Activated CD4-positive, alpha-beta memory T cell treated with anti-CD3 and anti-CD28 coated beads, Interleukin-2, amount 10 ng/mL, durations not matched to agents 7 days and 5 days (primary cell): Measurements from ENCODE around the gene CDS2. TPM values are rescaled to one million over a fixed set of nuclear protein-coding genes. Genes with fewer than 3 reads are reported as not detected.
A peak's percentile ranks its signal among the peaks of the same experiment; 100 is the strongest.

Experiments used
- CTCF ChIA-PET: fragments of 350-600 bp; sonication (Branson Sonifier 250); formaldehyde crosslinking; loops from one replicate; lab custom pipeline; 2021; ENCODE audit warnings: antibody characterized with exemption, inconsistent platforms; lab: Charles Lee
- POLR2A ChIA-PET: fragments of 350-600 bp; sonication (Branson Sonifier 250); formaldehyde crosslinking; loops from one replicate; lab custom pipeline; 2021; ENCODE audit warnings: antibody characterized with exemption; lab: Charles Lee
- DNase-seq: peaks from one replicate; pipeline ENCODE4 v3.0.0-alpha.2; 2020
- H3K27ac Mint-ChIP-seq: one replicate; pipeline ENCODE4 v1.8.0; 2021; ENCODE audit warnings: mild to moderate bottlenecking, mixed read lengths
- H3K27me3 Mint-ChIP-seq: one replicate; pipeline ENCODE4 v1.8.0; 2021; ENCODE audit warnings: mixed read lengths
- H3K36me3 Mint-ChIP-seq: one replicate; pipeline ENCODE4 v1.8.0; 2021; ENCODE audit warnings: low read depth, mixed read lengths
- H3K4me1 Mint-ChIP-seq: one replicate; pipeline ENCODE4 v1.8.0; 2021; ENCODE audit warnings: mixed read lengths
- H3K4me3 Mint-ChIP-seq: one replicate; pipeline ENCODE4 v1.8.0; 2021; ENCODE audit warnings: mild to moderate bottlenecking, mixed read lengths
- H3K9me3 Mint-ChIP-seq: one replicate; pipeline ENCODE4 v1.8.0; 2021; ENCODE audit warnings: mixed read lengths
- total RNA-seq, 2 experiments: library from RNA; stranded (reverse); gene quantifications; one replicate each; pipeline ENCODE4 v1.2.3, GENCODE V29; 2021

The CDS2 gene
- total RNA-seq: 10 to 100 TPM; 67.4 to 68.2 TPM

- H3K9me3 Mint-ChIP-seq: no peaks in the 10 kb centered on the region
- peaks cover 56% of the 10 kb centered on the region for H3K4me1 Mint-ChIP-seq
- POLR2A ChIA-PET: interaction anchor here (0.6 to 5.0 kb wide), 16 partner anchors 26 to 315 kb away, joined by 3 to 53 read pairs (median 4); no protein-coding TSS in a partner anchor
- H3K27me3 Mint-ChIP-seq: no peaks in the 10 kb centered on the region
- peak within 1 kb of the TSS; percentile 97 for H3K4me3 Mint-ChIP-seq
- H3K27ac Mint-ChIP-seq: peak within 1 kb of the TSS; percentile 92
- CTCF ChIA-PET: interaction anchor here (0.5 to 5.2 kb wide), 36 partner anchors 9 to 391 kb away, joined by 3 to 141 read pairs (median 5); no protein-coding TSS in a partner anchor
- peak; percentile 100 for DNase-seq
- H3K36me3 Mint-ChIP-seq: peaks cover 23% of the 10 kb centered on the region
These were observed at the start of gene CDS2 for GRCh38 chr20:5126512-5127203. Gene CDS2, plus strand, starts transcription at chr20:5127008. Its CDS starts 85 bp downstream, at chr20:5127093.

DNA sequence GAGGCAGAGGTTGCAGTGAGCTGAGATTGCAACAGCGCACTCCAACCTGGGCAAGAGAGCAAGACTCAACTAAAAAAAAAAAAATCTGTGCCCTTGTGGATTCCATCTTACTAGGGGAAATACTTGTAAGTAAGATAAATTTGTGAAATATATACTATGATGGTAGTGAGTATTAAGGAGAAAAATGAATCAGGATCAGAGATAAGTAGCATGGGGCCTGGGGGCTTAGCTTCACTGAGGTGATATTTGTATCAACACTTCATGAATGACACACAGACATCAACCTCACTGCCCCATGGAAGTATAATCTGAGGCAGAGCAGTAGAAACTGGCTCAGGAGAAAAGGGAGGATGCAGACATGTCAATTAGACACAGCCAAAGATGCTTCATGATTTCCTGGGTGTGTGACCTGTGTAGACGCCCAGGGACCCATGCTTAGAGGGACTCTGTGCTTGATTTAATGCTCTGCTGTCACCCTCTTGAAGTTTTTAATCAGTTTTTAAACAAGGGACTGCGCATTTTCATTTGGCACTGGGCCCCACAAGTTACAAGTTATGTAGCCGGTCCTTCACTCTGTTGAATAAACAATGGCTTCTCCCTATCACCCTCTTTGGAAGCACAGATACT, 48.9 kb upstream of the CDS2 start:
- peaks cover 54% of the 10 kb centered on the region for H3K4me1 Mint-ChIP-seq
- no peaks in the 10 kb centered on the region for H3K9me3 Mint-ChIP-seq
- CTCF ChIA-PET: interaction anchor here (0.6 to 2.1 kb wide), 4 partner anchors 21 to 266 kb away, joined by 3 to 14 read pairs (median 6); partner anchors contain the start of gene CDS2
- DNase-seq: peak; percentile 36
- POLR2A ChIA-PET: interaction anchor here (1.0 to 5.4 kb wide), 7 partner anchors 11 to 412 kb away, joined by 3 to 35 read pairs (median 4); partner anchors contain the start of gene PCNA
- no peaks in the 10 kb centered on the region for H3K27me3 Mint-ChIP-seq
- peak overlapping the region; percentile 68 for H3K4me3 Mint-ChIP-seq
- H3K36me3 Mint-ChIP-seq: peaks cover 2% of the 10 kb centered on the region
- peak overlapping the region; percentile 97 for H3K27ac Mint-ChIP-seq

DNA sequence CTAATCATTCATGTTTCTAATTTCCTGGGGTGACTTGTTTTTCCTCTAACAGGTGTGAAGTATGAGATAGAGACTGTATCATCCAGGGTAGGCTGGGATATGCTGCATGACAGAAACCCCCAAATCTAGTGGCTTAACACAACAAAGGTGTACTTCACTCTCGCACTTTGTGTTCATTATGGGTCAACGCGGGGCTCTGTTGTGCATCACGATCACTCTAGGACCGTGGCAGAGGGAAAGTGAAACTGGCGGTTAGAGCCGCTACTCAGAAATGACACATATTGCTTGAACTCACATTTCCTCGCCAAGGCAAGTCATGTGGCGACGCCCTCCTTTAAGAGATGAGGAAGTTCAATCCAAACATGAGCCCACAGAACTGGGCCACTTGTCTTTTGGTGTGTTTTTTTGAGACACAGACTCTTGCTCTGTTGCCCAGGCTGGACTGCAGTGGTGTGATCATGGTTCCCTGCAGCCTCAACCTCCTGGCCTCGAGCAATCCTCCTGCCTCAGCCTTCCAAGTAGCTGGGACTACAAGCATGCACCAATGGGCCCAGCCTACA, 48.3 kb upstream of the CDS2 start:
- peaks cover 54% of the 10 kb centered on the region for H3K4me1 Mint-ChIP-seq
- POLR2A ChIA-PET: interaction anchor here (0.8 to 5.4 kb wide), 13 partner anchors 10 to 413 kb away, joined by 3 to 35 read pairs (median 4); partner anchors contain the start of genes CDS2 and PCNA
- peak overlapping the region; percentile 68 for H3K4me3 Mint-ChIP-seq
- H3K36me3 Mint-ChIP-seq: peaks cover 2% of the 10 kb centered on the region
- CTCF ChIA-PET: interaction anchor here (0.7 to 5.5 kb wide), 3 partner anchors 22 to 267 kb away, joined by 4 to 37 read pairs (median 30); no protein-coding TSS in a partner anchor
- no peaks in the 10 kb centered on the region for H3K27me3 Mint-ChIP-seq
- H3K27ac Mint-ChIP-seq: peak overlapping the region; percentile 97
- H3K9me3 Mint-ChIP-seq: no peaks in the 10 kb centered on the region
- DNase-seq: peak; percentile 90

- ChIA-PET CTCF (interaction anchor here (1.0 to 5.5 kb wide), 7 partner anchors 20 to 321 kb away, joined by 3 to 37 read pairs (median 5); partner anchors contain the start of gene CDS2), POLR2A (interaction anchor here (0.7 to 5.4 kb wide), 10 partner anchors 8 to 266 kb away, joined by 3 to 35 read pairs (median 4); partner anchors contain the start of genes CDS2 and PCNA)
- Mint-ChIP-seq H3K4me3 (no peak overlapping the region), H3K4me1 (peaks cover 44% of the 10 kb centered on the region), H3K9me3 (no peaks in the 10 kb centered on the region), H3K27me3 (no peaks in the 10 kb centered on the region), H3K27ac (peak overlapping the region; percentile 85), H3K36me3 (peaks cover 2% of the 10 kb centered on the region)
- DNase-seq: peak; percentile 36
These were observed 46.4 kb upstream of the CDS2 start for GRCh38 chr20:5080384-5080877.

- POLR2A ChIA-PET: interaction anchor here (1.4 kb wide), 1 partner anchor 11 kb away, joined by 3 read pairs; no protein-coding TSS in a partner anchor
- Mint-ChIP-seq H3K27me3 (no peaks in the 10 kb centered on the region), H3K27ac (no peak overlapping the region), H3K4me3 (no peak overlapping the region), H3K36me3 (peaks cover 2% of the 10 kb centered on the region), H3K9me3 (no peaks in the 10 kb centered on the region), H3K4me1 (peaks cover 24% of the 10 kb centered on the region)
- no peak for DNase-seq
- CTCF ChIA-PET: no interaction called here
These were observed 41.4 kb upstream of the CDS2 start for GRCh38 chr20:5085380-5085779.

DNA sequence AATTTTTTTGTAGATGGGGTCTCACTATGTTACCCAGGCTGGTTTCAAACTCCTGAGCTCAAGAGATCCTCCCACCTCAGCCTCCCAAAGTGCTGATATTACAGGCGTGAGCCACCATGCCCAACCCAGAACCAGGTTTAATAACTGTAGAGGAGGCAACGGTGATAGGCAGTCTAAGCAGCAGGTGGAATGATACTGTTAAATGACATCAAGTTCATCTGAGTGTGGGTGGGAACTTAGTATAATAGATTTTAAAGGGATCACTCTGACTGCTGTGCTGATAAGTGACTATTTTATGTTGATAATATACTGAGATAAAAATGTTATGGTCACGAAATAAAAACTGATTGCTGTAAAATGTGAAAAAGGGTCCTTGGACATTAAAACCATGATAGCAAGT, 38.1 kb upstream of the CDS2 start:
- CTCF ChIA-PET: interaction anchor here (0.9 to 2.3 kb wide), 8 partner anchors 9 to 103 kb away, joined by 3 to 10 read pairs (median 4); no protein-coding TSS in a partner anchor
- POLR2A ChIA-PET: interaction anchor here (0.8 to 1.2 kb wide), 4 partner anchors 8 to 11 kb away, joined by 3 to 4 read pairs (median 3); no protein-coding TSS in a partner anchor
- H3K4me1 Mint-ChIP-seq: peaks cover 16% of the 10 kb centered on the region
- no peak overlapping the region for H3K4me3 Mint-ChIP-seq
- peaks cover 12% of the 10 kb centered on the region for H3K36me3 Mint-ChIP-seq
- no peak overlapping the region for H3K27ac Mint-ChIP-seq
- DNase-seq: no peak
- no peaks in the 10 kb centered on the region for H3K9me3 Mint-ChIP-seq
- H3K27me3 Mint-ChIP-seq: no peaks in the 10 kb centered on the region

- Mint-ChIP-seq H3K4me1 (peaks cover 16% of the 10 kb centered on the region), H3K4me3 (no peak overlapping the region), H3K27ac (peak overlapping the region; percentile 67), H3K27me3 (no peaks in the 10 kb centered on the region), H3K36me3 (peaks cover 12% of the 10 kb centered on the region), H3K9me3 (no peaks in the 10 kb centered on the region)
- CTCF ChIA-PET: interaction anchor here (1.6 to 3.2 kb wide), 2 partner anchors 9 to 34 kb away, joined by 3 to 17 read pairs; no protein-coding TSS in a partner anchor
- peak; percentile 27 for DNase-seq
- POLR2A ChIA-PET: interaction anchor here (0.6 to 3.0 kb wide), 3 partner anchors 10 to 34 kb away, joined by 3 to 9 read pairs (median 4); no protein-coding TSS in a partner anchor
These were observed 36.6 kb upstream of the CDS2 start for GRCh38 chr20:5090191-5090590.

DNA sequence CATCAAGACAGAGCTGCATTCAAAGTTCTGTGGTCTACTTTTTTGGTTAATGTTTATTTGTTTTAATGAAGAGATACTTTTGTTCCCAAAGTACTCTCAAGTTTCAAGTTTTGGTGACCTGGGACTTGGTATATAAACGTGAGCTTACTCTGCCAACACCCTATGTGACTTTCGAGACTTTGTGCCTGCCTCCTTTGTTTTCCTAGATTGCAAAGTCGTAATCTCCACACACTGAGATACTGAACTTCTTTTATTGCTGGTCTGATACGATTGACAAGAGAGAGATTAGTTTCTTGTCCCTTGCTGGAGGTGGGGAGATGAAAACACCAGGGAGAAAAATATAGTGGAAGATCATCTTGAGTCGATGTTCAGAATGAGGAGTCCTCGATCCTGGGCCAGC, 34.9 kb upstream of the CDS2 start:
- H3K27ac Mint-ChIP-seq: no peak overlapping the region
- H3K9me3 Mint-ChIP-seq: no peaks in the 10 kb centered on the region
- peaks cover 16% of the 10 kb centered on the region for H3K4me1 Mint-ChIP-seq
- ChIA-PET POLR2A (interaction anchor here (0.8 to 3.0 kb wide), 3 partner anchors 10 to 35 kb away, joined by 3 to 9 read pairs (median 7); partner anchors contain the start of gene CDS2), CTCF (interaction anchor here (1.8 to 3.2 kb wide), 2 partner anchors 9 to 36 kb away, joined by 12 to 17 read pairs; no protein-coding TSS in a partner anchor)
- DNase-seq: no peak
- H3K4me3 Mint-ChIP-seq: no peak overlapping the region
- H3K27me3 Mint-ChIP-seq: no peaks in the 10 kb centered on the region
- H3K36me3 Mint-ChIP-seq: peaks cover 15% of the 10 kb centered on the region

DNA sequence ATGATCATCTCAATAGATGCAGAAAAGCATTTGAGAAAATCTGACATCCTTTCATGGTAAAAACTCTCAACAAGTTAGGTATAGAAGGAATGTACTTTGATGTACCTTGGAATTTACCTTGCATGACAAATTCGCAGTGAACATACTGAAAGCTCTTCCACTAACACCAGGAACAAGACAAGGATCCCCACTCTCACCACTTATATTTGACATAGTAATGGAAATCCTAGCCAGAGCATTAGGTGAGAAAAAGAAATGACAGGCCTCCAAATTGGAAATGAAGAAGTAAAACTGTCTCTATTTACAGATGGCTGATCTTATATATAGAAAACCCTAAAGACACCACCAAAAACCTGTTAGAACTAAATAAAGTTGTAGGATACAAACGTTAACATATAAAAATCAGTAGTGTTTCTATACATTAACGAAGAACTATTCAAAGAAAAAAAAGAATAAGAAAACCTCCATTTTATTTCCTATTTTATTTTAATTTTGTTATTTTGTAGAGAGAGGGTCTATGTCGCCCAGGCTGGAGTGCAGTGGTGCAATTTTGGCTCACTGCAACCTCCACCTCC, 34.0 kb upstream of the CDS2 start:
- Mint-ChIP-seq H3K27me3 (no peaks in the 10 kb centered on the region), H3K27ac (no peak overlapping the region), H3K9me3 (no peaks in the 10 kb centered on the region), H3K36me3 (peaks cover 19% of the 10 kb centered on the region), H3K4me1 (peaks cover 14% of the 10 kb centered on the region), H3K4me3 (no peak overlapping the region)
- no peak for DNase-seq
- ChIA-PET CTCF (interaction anchor here (1.8 to 3.2 kb wide), 2 partner anchors 8 to 37 kb away, joined by 12 to 17 read pairs; no protein-coding TSS in a partner anchor), POLR2A (no interaction called here)

DNA sequence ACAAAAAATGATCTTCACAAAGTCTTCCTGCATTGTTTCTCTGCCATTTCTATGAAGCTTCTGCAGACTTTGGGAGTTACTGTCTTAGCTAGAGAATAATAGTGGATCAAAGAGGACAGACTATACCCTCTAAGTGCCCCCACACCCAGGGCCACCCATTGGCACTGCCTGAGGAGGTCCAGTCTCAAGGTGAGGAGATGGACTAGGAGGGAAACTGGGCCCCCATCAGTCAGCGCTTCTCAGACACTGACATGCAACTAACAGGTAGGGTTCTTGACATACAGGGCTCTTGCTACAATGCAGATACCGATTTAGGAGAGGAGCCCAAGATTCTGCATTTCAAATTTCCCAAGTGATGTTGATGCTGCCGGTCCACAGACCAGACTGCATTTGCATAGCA, 31.4 kb upstream of the CDS2 start:
- no peak overlapping the region for H3K27ac Mint-ChIP-seq
- CTCF ChIA-PET: interaction anchor here (1.0 kb wide), 1 partner anchor 39 kb away, joined by 3 read pairs; no protein-coding TSS in a partner anchor
- H3K4me3 Mint-ChIP-seq: no peak overlapping the region
- H3K9me3 Mint-ChIP-seq: no peaks in the 10 kb centered on the region
- H3K27me3 Mint-ChIP-seq: no peaks in the 10 kb centered on the region
- peaks cover 31% of the 10 kb centered on the region for H3K36me3 Mint-ChIP-seq
- POLR2A ChIA-PET: interaction anchor here (1.1 to 1.9 kb wide), 4 partner anchors 16 to 25 kb away, joined by 3 to 7 read pairs (median 4); partner anchors contain the start of gene PCNA
- DNase-seq: no peak
- peaks cover 4% of the 10 kb centered on the region for H3K4me1 Mint-ChIP-seq

DNA sequence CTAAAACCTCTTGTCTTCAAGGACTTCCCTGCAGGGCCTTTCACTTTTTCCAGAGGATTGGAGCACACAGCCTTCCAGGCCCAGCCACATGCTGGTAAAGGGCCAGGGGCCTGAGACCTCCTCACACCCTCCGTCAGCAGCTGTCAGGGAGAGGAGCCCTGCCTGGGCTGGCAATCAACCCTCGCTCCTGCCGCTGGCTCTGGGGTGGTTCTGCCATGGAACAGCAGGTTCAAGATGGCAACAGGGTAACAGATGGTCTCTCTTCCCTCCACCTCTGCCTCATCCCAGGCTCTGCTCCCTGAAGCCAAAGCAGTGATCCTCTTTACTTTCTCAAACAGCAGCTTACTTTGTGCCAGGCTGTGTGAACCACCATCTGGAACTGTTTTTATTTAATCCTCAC, 30.9 kb upstream of the CDS2 start:
- Mint-ChIP-seq H3K27ac (no peak overlapping the region), H3K9me3 (no peaks in the 10 kb centered on the region), H3K4me3 (no peak overlapping the region), H3K27me3 (no peaks in the 10 kb centered on the region), H3K36me3 (peaks cover 32% of the 10 kb centered on the region), H3K4me1 (peaks cover 4% of the 10 kb centered on the region)
- POLR2A ChIA-PET: interaction anchor here (0.6 to 1.9 kb wide), 5 partner anchors 10 to 58 kb away, joined by 3 to 7 read pairs (median 3); partner anchors contain the start of gene PCNA
- CTCF ChIA-PET: interaction anchor here (0.8 to 1.0 kb wide), 2 partner anchors 9 to 39 kb away, joined by 3 to 5 read pairs; no protein-coding TSS in a partner anchor
- DNase-seq: no peak
